ENCODE data around the gene EIF4G1. TPM values are rescaled to one million over a fixed set of nuclear protein-coding genes. Genes with fewer than 3 reads are reported as not detected.
A peak's percentile ranks its signal among the peaks of the same experiment; 100 is the strongest.
"Not testable (repeated sequence)": the region's sequence is repeated elsewhere in the genome, so short reads cannot be mapped to it uniquely, and the experiment has no call there.

Gene EIF4G1, protein sequence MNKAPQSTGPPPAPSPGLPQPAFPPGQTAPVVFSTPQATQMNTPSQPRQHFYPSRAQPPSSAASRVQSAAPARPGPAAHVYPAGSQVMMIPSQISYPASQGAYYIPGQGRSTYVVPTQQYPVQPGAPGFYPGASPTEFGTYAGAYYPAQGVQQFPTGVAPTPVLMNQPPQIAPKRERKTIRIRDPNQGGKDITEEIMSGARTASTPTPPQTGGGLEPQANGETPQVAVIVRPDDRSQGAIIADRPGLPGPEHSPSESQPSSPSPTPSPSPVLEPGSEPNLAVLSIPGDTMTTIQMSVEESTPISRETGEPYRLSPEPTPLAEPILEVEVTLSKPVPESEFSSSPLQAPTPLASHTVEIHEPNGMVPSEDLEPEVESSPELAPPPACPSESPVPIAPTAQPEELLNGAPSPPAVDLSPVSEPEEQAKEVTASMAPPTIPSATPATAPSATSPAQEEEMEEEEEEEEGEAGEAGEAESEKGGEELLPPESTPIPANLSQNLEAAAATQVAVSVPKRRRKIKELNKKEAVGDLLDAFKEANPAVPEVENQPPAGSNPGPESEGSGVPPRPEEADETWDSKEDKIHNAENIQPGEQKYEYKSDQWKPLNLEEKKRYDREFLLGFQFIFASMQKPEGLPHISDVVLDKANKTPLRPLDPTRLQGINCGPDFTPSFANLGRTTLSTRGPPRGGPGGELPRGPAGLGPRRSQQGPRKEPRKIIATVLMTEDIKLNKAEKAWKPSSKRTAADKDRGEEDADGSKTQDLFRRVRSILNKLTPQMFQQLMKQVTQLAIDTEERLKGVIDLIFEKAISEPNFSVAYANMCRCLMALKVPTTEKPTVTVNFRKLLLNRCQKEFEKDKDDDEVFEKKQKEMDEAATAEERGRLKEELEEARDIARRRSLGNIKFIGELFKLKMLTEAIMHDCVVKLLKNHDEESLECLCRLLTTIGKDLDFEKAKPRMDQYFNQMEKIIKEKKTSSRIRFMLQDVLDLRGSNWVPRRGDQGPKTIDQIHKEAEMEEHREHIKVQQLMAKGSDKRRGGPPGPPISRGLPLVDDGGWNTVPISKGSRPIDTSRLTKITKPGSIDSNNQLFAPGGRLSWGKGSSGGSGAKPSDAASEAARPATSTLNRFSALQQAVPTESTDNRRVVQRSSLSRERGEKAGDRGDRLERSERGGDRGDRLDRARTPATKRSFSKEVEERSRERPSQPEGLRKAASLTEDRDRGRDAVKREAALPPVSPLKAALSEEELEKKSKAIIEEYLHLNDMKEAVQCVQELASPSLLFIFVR (N-terminal part only)
- polyA plus RNA-seq (ENCODE audit: insufficient read length), result 197 TPM

DNA sequence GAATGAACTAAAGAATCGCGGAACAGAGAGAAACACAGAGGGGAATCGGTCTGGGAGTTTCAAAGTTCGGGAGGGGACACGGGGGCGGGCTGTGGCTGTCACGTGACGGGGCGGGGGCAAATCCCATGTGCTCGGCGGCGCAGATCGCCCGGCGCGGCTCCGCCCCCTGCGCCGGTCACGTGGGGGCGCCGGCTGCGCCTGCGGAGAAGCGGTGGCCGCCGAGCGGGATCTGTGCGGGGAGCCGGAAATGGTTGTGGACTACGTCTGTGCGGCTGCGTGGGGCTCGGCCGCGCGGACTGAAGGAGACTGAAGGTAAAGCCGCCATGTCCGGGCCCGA is at the start of gene EIF4G1:
EIF4G1 (plus strand) TSS at position 244 of the 337 bp plus-strand sequence. CDS start 1,191 bp downstream, outside the sequence.
- peak; percentile 98 for DNase-seq

DNA sequence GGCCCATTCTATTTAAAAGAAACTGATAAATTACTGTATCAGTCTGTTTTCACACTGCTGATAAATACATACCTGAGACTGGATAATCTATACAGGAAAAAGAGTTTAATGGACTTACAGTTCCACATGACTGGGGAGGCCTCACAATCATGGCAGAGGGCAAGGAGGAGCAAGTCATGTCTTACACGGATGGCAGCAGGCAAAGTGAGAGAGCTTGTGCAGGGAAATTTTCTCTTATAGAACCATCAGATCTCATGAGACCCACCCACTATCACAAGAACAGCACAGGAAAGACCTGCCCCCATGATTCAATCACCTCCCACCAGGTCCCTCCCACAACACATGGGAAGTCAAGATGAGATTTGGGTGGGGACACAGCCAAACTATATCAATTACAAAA is 47.2 kb upstream of the EIF4G1 start:
- DNase-seq, result not testable (repeated sequence)

DNA sequence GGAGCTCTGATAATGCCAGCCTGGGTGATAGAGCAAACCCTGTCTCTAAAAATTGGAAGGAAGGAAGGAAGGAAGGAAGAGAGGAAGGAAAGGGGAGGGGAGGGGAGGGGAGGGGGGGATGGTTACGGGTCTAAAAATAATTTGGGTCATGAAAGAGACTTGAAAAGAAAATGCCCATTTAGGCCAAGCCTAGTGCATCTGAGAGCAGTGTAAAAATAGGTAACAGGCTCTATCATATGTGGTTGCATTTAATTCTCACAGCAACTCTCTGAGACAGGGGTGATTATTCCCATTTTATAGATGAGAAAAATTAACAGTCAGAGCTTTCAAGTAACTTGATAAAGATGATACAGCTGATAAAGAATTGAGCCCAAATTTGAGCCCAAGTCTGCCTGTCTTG is 42.1 kb upstream of the EIF4G1 start:
- DNase-seq, result no peak

DNA sequence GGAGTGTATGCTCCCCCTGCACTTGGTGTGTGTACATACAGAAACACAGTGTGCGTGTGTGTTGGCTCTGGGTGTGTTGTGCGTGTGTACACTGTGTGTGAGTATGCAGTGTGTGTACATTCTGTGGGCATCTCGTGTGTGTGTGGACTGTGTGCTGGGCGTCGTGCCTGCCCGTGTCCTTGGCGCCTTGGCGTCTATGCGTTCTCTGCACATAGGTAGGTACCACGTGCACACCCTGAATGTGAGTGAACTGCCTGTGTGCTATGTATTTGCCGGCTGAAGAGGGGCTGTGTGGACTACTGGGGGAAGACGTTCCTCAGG is 39.1 kb upstream of the EIF4G1 start:
- DNase-seq, result no peak

DNA sequence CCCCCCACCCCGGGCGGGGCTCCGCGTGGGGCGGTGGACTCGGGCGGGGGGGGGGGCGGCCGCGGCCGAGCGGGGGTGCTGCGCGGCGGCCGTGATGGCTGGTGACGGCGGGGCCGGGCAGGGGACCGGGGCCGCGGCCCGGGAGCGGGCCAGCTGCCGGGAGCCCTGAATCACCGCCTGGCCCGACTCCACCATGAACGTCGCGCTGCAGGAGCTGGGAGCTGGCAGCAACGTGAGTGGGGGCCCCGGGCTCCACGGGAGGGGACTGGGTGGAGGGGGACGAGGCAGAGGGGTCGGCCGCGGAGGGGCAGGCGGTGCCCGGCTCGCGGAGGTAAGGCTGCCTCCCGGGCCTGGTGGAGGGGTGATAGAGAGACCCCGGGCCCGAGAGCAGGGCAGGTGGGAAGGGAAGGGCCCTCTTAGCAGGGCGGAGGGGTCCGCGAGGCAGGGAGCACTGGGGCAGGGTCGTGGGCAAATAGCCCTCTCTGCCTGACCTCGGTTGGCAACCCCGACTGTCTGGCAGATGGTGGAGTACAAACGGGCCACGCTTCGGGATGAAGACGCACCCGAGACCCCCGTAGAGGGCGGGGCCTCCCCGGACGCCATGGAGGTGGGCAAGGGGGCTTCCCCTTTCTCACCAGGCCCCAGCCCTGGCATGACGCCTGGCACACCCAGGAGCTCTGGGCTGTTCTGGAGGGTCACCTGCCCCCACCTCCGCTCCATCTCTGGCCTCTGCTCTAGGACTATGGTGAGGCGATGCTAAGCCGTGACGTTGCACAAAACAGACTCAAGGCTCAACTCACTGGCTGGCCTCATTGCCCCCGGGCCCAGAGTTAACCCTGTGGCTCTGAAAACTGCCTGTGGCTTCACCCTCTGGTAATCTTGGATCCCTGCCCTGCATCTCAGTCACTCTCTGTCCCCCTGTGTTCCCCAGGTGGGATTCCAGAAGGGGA is 38.2 kb upstream of the EIF4G1 start, which contains the start of gene ECE2:
ECE2 (plus strand) TSS at position 62 of the 950 bp plus-strand sequence; CDS start at position 194, 132 bp downstream.
- DNase-seq, result no peak

DNA sequence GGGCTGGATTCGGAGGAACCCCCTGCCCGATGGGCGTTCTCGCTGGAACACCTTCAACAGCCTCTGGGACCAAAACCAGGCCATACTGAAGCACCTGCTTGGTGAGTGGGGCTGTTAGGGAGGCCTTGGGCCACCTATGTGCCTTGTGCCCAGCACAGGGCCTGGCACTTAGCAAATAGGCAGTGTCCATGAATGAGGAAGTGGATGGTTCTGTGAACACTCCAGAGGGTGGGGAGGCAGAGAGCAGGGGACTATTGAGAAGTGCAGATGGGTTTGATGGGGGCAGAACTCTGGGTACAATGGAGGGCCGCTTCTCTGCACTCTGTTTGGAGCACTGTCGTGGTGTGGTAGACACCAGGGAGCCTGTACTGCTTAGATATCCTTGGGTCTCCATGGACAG is 37.0 kb upstream of the EIF4G1 start:
- no peak for DNase-seq

DNA sequence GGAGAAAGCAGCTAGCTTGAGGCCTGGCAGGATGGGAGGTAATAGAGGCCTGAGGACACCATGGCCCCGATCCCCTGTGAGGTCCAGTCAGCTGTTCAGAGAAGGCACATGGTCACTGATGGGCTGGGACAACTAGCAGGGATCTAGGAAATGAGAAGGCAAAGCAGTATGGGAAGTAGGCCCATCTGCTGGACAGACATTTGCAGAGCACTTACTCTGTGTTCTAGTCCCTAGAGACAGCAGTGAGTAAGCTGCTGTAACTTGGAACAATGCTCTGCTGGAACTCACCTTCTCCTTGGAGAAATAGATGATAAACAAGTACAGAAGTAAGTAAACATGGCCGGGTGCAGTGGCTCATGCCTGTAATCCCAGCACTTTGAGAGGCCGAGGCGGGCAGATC is 31.5 kb upstream of the EIF4G1 start:
- no peak for DNase-seq

DNA sequence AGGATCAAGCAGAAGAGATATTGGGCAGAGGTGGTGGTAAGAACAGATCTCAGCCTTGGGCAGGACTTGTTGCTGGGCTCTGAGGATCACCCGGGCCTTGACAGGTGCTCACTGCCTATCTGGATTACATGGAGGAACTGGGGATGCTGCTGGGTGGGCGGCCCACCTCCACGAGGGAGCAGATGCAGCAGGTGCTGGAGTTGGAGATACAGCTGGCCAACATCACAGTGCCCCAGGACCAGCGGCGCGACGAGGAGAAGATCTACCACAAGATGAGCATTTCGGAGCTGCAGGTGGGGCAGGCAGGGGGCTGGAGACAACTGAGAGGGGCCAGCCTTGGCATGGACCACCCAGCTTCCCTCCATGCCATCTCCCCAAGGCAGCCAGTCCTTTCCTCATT is 30.7 kb upstream of the EIF4G1 start:
- no peak for DNase-seq

DNA sequence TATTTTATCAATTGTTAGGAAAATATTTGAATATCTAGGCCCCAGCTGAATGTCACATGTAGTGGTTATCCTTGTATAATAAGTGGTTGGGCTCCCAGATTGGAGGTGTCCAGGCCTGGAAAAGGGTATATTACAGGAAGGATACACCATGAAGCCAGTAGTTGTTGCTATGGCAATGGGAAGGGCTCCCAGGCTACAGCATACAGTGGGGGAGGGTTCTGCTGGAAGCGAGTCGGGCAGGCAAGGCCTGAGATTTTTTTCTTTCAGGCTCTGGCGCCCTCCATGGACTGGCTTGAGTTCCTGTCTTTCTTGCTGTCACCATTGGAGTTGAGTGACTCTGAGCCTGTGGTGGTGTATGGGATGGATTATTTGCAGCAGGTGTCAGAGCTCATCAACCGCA is 29.7 kb upstream of the EIF4G1 start:
- peak; percentile 86 for DNase-seq

DNA sequence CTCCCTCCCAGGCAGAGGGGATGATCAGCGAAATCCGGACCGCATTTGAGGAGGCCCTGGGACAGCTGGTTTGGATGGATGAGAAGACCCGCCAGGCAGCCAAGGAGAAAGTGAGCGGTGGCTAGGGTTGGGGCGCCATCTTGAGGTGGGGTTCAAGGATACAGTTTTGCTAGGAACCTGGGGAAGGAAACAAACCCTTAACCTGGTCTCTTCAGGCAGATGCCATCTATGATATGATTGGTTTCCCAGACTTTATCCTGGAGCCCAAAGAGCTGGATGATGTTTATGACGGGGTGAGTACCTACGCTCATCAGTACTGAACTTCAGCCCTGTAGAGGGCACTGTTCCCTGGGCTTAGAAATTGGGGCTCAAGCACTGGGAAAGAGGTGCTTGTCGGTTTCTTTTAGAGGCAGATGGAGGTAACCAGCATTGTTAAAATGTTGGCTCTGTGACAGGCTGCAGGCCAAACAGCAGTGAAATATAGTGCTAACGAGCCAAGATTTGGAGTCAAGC is 24.9 kb upstream of the EIF4G1 start:
- no peak for DNase-seq

DNA sequence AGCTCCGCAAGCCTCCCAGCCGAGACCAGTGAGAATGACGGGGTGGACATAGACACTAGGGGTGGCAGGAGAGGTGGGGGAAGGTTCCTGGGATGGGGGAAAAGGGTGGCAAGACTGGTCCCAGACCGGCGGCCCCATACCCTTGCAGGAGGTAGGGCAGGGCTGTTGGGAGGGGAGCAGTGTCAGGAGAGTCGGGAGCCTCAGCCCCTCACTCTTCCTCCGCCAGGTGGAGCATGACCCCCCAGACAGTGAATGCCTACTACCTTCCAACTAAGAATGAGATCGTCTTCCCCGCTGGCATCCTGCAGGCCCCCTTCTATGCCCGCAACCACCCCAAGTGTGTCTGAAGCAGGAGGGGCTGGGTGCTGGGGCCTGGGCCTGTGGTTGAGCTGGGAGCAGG is 24.1 kb upstream of the EIF4G1 start:
- DNase-seq, result no peak

DNA sequence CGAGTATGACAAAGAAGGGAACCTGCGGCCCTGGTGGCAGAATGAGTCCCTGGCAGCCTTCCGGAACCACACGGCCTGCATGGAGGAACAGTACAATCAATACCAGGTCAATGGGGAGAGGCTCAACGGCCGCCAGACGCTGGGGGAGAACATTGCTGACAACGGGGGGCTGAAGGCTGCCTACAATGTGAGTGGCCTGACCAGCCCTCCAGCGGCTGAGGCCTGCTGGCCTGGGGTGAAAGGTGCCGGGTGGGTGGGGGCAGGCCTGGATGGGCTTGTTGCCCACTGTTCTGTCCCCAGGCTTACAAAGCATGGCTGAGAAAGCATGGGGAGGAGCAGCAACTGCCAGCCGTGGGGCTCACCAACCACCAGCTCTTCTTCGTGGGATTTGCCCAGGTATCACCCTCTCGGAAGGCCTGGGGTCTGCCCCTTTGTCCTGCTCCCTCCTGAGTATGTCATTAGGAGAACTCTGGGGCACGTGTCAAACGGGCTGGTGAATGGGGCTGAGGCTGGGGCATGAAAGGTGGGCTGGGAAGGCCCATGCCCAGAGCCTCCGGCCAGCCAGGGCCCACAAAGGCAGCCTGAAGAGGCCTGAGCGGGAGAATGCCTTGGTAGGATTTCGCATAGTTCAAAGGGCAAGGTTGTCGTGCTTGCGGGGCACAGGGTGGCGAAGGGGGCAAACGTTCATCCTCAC is 23.2 kb upstream of the EIF4G1 start:
- DNase-seq, result no peak

DNA sequence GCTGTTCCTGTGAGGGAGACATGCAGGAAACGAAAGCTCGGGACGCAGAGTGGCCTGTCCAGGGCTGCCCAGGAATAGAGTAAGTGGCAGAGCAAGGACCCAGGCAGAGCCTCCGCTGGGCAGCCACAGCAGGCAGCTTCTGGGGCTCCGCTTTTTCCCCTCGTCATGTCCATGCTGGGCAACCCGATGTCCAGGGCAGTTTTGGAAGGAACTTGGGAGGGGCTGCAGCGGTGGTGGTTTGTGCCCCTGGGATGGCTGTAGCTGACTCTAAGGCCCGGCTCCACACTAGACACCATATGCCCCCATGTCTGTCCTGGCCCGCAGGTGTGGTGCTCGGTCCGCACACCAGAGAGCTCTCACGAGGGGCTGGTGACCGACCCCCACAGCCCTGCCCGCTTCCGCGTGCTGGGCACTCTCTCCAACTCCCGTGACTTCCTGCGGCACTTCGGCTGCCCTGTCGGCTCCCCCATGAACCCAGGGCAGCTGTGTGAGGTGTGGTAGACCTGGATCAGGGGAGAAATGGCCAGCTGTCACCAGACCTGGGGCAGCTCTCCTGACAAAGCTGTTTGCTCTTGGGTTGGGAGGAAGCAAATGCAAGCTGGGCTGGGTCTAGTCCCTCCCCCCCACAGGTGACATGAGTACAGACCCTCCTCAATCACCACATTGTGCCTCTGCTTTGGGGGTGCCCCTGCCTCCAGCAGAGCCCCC is 22.5 kb upstream of the EIF4G1 start:
- no peak for DNase-seq

DNA sequence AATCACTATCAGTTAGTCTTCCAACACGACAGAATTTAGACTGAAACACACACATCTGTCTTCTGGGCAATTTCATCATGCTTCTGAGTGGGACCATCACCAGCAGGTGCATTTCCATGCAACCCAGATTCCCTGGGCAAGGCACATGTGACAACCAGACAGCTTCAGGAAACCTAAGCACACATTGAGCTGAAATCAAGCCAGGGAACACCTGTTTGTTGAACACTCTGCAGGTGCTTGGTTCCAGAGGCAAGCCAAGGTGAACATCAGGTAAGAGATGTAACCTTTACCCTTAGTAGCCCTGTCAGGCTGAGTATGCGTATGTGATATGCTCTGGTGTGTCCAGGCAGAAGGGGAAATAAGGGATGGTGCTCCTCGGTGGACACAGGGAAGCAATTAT is 18.6 kb upstream of the EIF4G1 start:
- no peak for DNase-seq

DNA sequence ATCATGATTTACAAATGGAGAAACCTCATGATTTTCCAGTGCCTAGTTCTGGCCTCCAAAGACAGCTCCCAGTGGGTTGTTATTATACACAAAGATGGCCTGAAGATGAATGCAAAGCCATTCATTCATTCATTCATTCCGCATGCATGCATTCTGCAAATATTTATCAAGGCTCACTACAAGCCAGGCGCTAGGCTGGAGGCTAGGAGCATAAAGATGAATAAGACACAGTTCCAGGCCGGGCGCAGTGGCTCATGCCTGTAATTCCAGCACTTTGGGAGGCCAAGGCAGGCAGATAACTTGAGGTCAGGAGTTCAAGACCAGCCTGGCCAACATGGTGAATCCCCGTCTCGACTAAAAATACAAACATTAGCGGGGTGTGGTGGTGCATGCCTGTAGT is 17.8 kb upstream of the EIF4G1 start:
- DNase-seq, result no peak

DNA sequence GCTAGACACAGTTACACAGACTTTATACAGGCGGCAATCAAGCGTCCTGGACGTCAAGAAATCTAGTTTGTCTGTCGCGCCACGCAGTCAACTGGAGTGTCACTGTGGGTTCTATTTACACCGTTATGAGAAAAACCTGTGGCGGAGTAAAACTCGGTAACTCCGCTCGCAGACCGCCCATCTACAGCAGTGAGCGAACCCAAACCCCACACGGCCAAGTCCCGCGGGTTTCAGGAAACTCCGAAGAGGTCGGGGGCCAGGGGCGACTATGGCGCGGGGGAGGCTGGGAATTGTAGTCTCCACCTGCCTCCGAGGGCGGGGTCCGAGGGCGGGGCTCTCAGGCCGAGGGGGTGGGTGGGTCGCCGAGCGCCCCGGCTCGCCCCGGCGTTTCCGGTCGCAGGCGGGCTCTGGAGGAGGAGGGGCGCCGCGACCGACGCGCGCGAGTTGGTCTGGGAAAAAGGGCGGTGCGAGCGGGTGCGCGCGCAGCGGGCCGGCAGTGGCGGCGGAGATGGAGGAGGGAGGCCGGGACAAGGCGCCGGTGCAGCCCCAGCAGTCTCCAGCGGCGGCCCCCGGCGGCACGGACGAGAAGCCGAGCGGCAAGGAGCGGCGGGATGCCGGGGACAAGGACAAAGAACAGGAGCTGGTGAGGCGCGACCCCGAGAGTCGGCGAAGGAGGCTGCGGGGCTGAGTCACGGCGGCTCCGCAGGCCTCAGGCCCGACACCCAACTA is 15.5 kb upstream of the EIF4G1 start, which contains the start of gene PSMD2:
PSMD2 (plus strand) TSS at position 483 of the 729 bp plus-strand sequence; CDS start at position 509, 26 bp downstream.
- DNase-seq, result peak; percentile 97

DNA sequence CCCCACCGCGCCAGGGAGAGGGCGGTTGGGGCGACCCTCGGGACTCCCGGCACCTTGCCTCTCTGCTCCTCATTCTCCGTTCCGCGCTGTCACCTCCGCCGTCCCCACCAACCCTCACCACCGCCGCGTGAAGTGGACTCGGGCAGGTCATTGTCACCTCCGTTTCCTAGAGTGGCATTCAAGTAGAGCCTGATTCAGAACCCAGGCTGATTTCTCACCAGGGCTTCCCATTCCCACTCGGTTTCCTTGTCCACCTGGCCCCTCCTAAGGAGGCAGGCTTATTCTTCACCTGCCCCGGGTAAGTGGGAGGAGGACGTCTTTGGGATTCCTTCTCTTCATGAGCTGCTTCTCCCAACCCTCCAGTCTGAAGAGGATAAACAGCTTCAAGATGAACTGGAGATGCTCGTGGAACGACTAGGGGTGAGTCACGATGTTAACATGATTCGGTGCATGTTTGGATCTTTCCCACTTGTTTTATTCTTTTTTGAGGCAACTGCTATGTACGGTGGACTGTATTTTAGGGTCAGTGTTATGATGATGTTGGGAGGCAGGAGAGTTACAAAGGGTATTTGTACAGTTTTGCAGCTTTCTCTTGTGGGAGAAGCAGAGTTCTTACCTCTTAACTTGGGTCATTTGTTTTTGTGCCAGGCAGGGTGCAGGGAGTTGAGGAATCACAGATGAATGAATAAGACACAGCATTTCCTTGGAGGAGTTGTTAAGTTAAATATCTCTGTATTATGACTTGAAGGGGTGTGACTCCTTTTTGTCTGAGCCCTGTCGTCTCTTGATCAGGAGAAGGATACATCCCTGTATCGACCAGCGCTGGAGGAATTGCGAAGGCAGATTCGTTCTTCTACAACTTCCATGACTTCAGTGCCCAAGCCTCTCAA is 14.7 kb upstream of the EIF4G1 start:
- no peak for DNase-seq

DNA sequence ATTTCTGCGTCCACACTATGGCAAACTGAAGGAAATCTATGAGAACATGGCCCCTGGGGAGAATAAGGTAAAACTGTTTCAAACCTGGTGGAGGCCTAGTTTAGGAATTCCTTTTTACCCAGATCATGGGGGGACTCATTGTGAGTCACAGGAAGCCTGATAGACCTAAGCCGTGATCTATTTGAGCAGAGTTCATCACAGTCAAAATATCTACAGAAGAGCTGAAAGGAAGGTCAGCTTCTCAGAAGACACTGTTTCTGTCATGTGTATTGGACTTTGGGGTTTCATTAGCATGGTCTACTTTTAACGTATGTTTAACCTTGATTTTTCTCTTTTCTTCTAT is 14.1 kb upstream of the EIF4G1 start:
- DNase-seq, result no peak
